ENCODE results near the gene XAB2. TPM values are rescaled to one million over a fixed set of nuclear protein-coding genes. Genes with fewer than 3 reads are reported as not detected.

The XAB2 gene
- total RNA-seq, 4 donors from 2014 or later = 53.7 to 77.2 (median 55.4) TPM

DNA sequence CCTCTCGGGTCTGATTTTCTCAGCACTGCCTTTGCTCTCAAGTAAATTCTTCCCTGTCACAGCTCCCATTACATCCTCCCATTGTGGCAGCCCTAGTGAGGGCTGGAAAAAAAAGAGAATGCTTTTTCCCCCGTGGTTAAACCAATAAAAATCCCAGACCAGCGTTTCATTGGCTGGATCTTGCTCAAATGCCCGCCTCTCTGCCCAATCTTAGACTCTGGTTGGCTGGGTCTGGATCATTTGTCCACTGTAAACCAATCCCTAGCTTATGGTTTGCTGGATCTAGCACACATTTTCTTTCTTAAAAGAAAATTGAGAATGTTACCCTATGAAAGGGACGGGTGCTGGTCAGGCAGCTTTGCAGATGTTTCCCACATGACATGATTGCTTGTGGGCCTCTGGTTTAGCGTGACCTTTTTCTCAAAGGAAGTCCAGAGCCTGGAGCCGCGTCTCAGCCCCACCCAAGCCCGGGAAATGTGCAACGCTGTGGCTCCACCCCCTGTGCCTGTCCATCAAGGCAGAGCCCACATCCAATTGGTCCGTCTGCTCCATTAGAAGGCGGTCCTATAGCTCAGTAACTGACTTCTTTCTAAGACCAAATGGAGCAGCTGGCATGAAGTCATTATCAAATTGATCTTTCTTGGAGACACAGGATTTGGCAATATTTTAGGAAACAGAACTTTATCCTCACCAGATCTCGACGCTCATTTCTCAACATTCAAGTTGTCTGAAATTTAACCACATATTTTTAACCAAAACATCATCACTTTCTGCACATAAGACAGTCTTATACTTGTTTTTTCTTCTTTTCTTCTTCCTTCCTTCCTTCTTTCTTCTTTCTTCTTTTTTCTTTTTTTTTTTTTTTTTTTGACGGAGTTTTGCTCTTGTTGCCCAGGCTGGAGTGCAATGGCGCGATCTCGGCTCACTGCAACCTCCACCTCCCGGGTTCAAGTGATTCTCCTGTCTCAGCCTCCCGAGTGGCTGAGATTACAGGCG, 45.0 kb upstream of the XAB2 start:
- TF ChIP-seq POLR2A (IDR thresholded peaks at IDR 0.05) (no peak), CTCF (IDR thresholded peaks at IDR 0.05) (no peak)
- no peak overlapping the region for H3K4me3 ChIP-seq (replicated peaks in 1 of 3)
- WGBS, 2 donors = 61% methylated on average over 19 to 21 of the region's 21 CpGs
- no peaks in the 10 kb centered on the region for H3K9me3 ChIP-seq
- intact Hi-C loops (cut with DNase I) = no loop called here
- peak; percentile 32 to 35 for DNase-seq
- H3K27ac ChIP-seq = no peak overlapping the region
- no peaks in the 10 kb centered on the region for H3K4me1 ChIP-seq
- H3K36me3 ChIP-seq = no peaks in the 10 kb centered on the region
- no peaks in the 10 kb centered on the region for H3K27me3 ChIP-seq

DNA sequence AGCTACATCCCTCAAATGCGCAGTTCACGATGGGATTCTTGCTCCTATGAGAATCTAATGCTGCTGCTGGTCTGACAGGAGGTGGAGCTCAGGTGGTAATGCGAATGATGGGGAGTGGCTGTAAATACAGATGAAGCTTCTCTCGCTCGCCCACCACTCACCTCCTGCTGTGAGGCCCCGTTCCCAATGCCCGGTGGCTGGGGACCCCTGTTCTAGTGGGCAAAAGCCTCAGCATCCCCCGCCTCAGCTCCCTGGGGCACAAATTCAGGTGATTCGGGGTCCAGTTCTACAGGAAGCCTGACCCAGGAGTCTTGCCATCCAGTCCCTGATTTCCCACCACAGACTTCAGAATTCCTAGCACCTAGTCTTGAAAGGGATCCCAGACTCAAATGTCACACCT, 43.2 kb upstream of the XAB2 start:
- H3K27ac ChIP-seq = no peak overlapping the region
- H3K4me1 ChIP-seq = no peaks in the 10 kb centered on the region
- TF ChIP-seq CTCF (IDR thresholded peaks at IDR 0.05) (no peak), POLR2A (IDR thresholded peaks at IDR 0.05) (no peak)
- WGBS, 2 donors = 37 to 46% methylated on average over 4 to 8 of the region's 9 CpGs
- DNase-seq = no peak
- H3K27me3 ChIP-seq = no peaks in the 10 kb centered on the region
- no peak overlapping the region for H3K4me3 ChIP-seq (replicated peaks in 1 of 3)
- H3K9me3 ChIP-seq = no peaks in the 10 kb centered on the region
- H3K36me3 ChIP-seq = no peaks in the 10 kb centered on the region
- intact Hi-C loops (cut with DNase I) = no loop called here

GRCh38 chr19:7670790-7671189, 41.4 kb upstream of the XAB2 start:
- H3K27ac ChIP-seq = no peak overlapping the region
- no peaks in the 10 kb centered on the region for H3K9me3 ChIP-seq
- H3K4me3 ChIP-seq (replicated peaks in 1 of 3) = no peak overlapping the region
- intact Hi-C loops (cut with DNase I) = no loop called here
- DNase-seq = no peak
- WGBS, 2 donors = 21 to 28% methylated on average over 7 to 8 of the region's 9 CpGs
- H3K4me1 ChIP-seq = no peaks in the 10 kb centered on the region
- no peaks in the 10 kb centered on the region for H3K36me3 ChIP-seq
- no peaks in the 10 kb centered on the region for H3K27me3 ChIP-seq
- TF ChIP-seq POLR2A (IDR thresholded peaks at IDR 0.05) = no peak

- Histone ChIP-seq H3K4me1 (no peaks in the 10 kb centered on the region), H3K36me3 (no peaks in the 10 kb centered on the region), H3K9me3 (no peaks in the 10 kb centered on the region), H3K27ac (no peak overlapping the region), H3K27me3 (no peaks in the 10 kb centered on the region), H3K4me3 (replicated peaks in 1 of 3) (no peak overlapping the region)
- intact Hi-C loops (cut with DNase I) = no loop called here
- WGBS, 2 donors = 1 to 3% methylated on average over 10 to 33 of the region's 43 CpGs
- no peak for DNase-seq
- no peak for TF ChIP-seq CTCF (IDR thresholded peaks at IDR 0.05)
- no peak for TF ChIP-seq POLR2A (IDR thresholded peaks at IDR 0.05)
These were observed 40.9 kb upstream of the XAB2 start for GRCh38 chr19:7670150-7670783.

DNA sequence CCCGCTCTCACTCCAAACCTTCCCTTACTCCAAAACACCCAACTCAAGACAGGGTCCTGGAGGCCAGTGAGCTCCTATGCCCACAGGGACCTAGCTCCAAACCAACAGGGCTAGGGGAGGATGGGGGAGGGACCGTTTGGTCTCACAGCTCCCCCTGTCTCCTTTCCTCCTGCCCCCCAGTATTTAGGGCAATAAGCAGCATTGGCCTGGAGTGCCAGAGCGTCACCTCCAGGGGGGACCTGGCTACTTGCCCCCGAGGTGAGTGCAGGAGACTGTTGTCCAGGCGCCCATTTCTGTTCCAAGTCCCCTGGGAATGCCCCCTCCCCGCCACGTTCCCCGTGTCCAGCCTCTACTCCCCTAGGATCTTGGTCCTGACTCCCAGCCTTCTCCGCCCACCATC, 40.3 kb upstream of the XAB2 start:
- Histone ChIP-seq H3K27me3 (no peaks in the 10 kb centered on the region), H3K4me3 (replicated peaks in 1 of 3) (no peak overlapping the region), H3K4me1 (no peaks in the 10 kb centered on the region), H3K9me3 (no peaks in the 10 kb centered on the region), H3K36me3 (no peaks in the 10 kb centered on the region), H3K27ac (no peak overlapping the region)
- 24 to 27% methylated on average over 9 of the region's 9 CpGs for WGBS, 2 donors
- DNase-seq = no peak
- no peak for TF ChIP-seq CTCF (IDR thresholded peaks at IDR 0.05)
- TF ChIP-seq POLR2A (IDR thresholded peaks at IDR 0.05) = no peak
- intact Hi-C loops (cut with DNase I) = no loop called here

Measured in thyroid gland (tissue), 4 donors.